K562 (cell line): ENCODE results near the gene MEI4. TPM values are rescaled to one million over a fixed set of nuclear protein-coding genes. Genes with fewer than 3 reads are reported as not detected.

Experiments
- ATAC-seq: fragments of 200-7000 bp; cut with Tn5 transposase; 3 replicates; pipeline ENCODE4 v1.9.1; 2020; ENCODE audit warnings: moderate library complexity
- BruUV-seq: library from RNA; stranded (reverse); fragments of 400-500 nt; replicated peaks from 2 replicates; lab custom pipeline; 2021; lab: Mats Ljungman, UMichigan
- CTCF ChIA-PET: fragments of 300-600 bp; formaldehyde crosslinking; extraction: SDS; loops from one replicate; lab custom pipeline; 2021; ENCODE audit warnings: low intra/inter-chr PET ratio; lab: Yijun Ruan, JAX
- POLR2A ChIA-PET: fragments of 300-600, 350-650 bp; sonication (Branson Sonifier 250); formaldehyde crosslinking; extraction: SDS; loops from one replicate; lab custom pipeline; 2021; ENCODE audit warnings: antibody characterized with exemption, inconsistent platforms; lab: Yijun Ruan, JAX
- DNase-seq, 4 experiments: peaks; one replicate each; pipeline versions ENCODE4 v3.0.0 to v3.0.0-alpha.2; 2011 to 2018; ENCODE audit warnings: low spot score in 3 of 4, mixed read lengths in 3 of 4; ENCODE audit errors: extremely low read depth in 1 of 4
- FAIRE-seq: peaks from 2 replicates; lab custom pipeline; 2011; peaks lifted over from hg19 to GRCh38; lab: Jason Lieb, UNC
- H2AFZ ChIP-seq: 2 replicates; pipeline ENCODE4 v1.6.0; 2011; ENCODE audit warnings: low read depth, low read length, control low read depth, inconsistent platforms
- H3K27ac ChIP-seq: fragments of 200-600 bp; 3 replicates; pipeline ENCODE4 v1.8.0; 2011; ENCODE audit warnings: low read depth, mild to moderate bottlenecking, control low read depth, inconsistent platforms, low read length, moderate library complexity, mixed read lengths; ENCODE audit errors: extremely low read depth
- H3K27me3 ChIP-seq, 2 experiments: fragments of 300-600 bp in 1 of 2; 2 replicates in 1 of 2; 3 replicates in 1 of 2; pipeline versions ENCODE4 v1.6.0 to v1.8.0; 2011; ENCODE audit warnings: inconsistent platforms in 2 of 2, low read length in 2 of 2, mild to moderate bottlenecking in 1 of 2, mixed read lengths in 1 of 2, moderate library complexity in 1 of 2; ENCODE audit not compliant: control insufficient read depth in 2 of 2, insufficient read depth in 2 of 2
- H3K36me3 ChIP-seq: fragments of 300-600 bp; 3 replicates; pipeline ENCODE4 v1.8.0; 2011; ENCODE audit warnings: mild to moderate bottlenecking, low read length, inconsistent platforms; ENCODE audit not compliant: control insufficient read depth, insufficient read depth
- H3K4me1 ChIP-seq, 2 experiments: fragments of 200-600 bp in 1 of 2; replicated peaks in 1 of 2; 2 replicates in 1 of 2; 3 replicates in 1 of 2; pipeline versions ENCODE4 v1.5.1 to v1.8.0; 2011; ENCODE audit warnings: inconsistent platforms in 2 of 2, low read length in 2 of 2, mild to moderate bottlenecking in 1 of 2, mixed read lengths in 1 of 2, moderate library complexity in 1 of 2; ENCODE audit not compliant: control insufficient read depth in 2 of 2, insufficient read depth in 2 of 2
- H3K4me2 ChIP-seq: 2 replicates; pipeline ENCODE4 v1.6.1; 2011; ENCODE audit warnings: low read length, control low read depth, inconsistent platforms, mixed read lengths; ENCODE audit not compliant: insufficient read depth
- H3K4me3 ChIP-seq: fragments of 200-600 bp; sonication (generic), shearing (Covaris generic); 2 replicates; pipeline ENCODE4 v1.5.1; 2016; ENCODE audit warnings: control low read depth, inconsistent platforms
- H3K79me2 ChIP-seq: fragments of 200-600 bp; 3 replicates; pipeline ENCODE4 v1.8.0; 2011; ENCODE audit warnings: low read length, inconsistent platforms; ENCODE audit not compliant: control insufficient read depth, insufficient read depth
- H3K9ac ChIP-seq, 2 experiments: 2 replicates each; pipeline versions ENCODE4 v1.6.0 to v1.6.1; 2011; ENCODE audit warnings: low read depth in 2 of 2, low read length in 2 of 2, control low read depth in 1 of 2, inconsistent platforms in 1 of 2, mild to moderate bottlenecking in 1 of 2, mixed read lengths in 1 of 2; ENCODE audit not compliant: insufficient read depth in 1 of 2
- H3K9me1 ChIP-seq: one replicate; pipeline ENCODE4 v1.6.0; 2011; ENCODE audit warnings: inconsistent platforms, mild to moderate bottlenecking, low read length, moderate library complexity; ENCODE audit not compliant: control insufficient read depth, insufficient read depth
- H3K9me3 ChIP-seq: replicated peaks from 2 replicates; pipeline ENCODE4 v1.5.1; 2011; ENCODE audit warnings: low read depth, low read length, inconsistent platforms; ENCODE audit not compliant: control insufficient read depth, insufficient read depth
- H4K20me1 ChIP-seq: replicated peaks from 2 replicates; pipeline ENCODE4 v1.6.1; 2011; ENCODE audit warnings: low read length, inconsistent platforms, mixed read lengths; ENCODE audit not compliant: control insufficient read depth, insufficient read depth
- C11orf30 ChIP-seq: fragments of 450-650 bp; IDR thresholded peaks from 2 replicates; pipeline ENCODE4 v1.6.1; 2016; ENCODE audit warnings: low read depth, mild to moderate bottlenecking
- HMGN3 ChIP-seq: IDR thresholded peaks from 2 replicates; pipeline ENCODE4 v1.6.1; 2011; ENCODE audit warnings: borderline replicate concordance, low read depth, mild to moderate bottlenecking, mixed read lengths, low read length; ENCODE audit not compliant: insufficient read length; ENCODE audit errors: extremely low read depth
- ILK ChIP-seq: fragments of 450-650 bp; IDR thresholded peaks from 2 replicates; pipeline ENCODE4 v1.6.1; 2016; ENCODE audit warnings: missing genetic modification characterization, low read depth, mild to moderate bottlenecking, missing compliant biosample characterization, moderate library complexity, borderline replicate concordance
- MAFF ChIP-seq: IDR thresholded peaks from 2 replicates; pipeline ENCODE4 v1.6.1; 2012; ENCODE audit warnings: low read length, improper control_type of control experiment
- MAFG ChIP-seq: fragments of 450-650 bp; conservative IDR thresholded peaks from 2 replicates; pipeline ENCODE4 v1.6.1; 2016; ENCODE audit warnings: missing genetic modification characterization, missing compliant biosample characterization
- MAFK ChIP-seq: IDR thresholded peaks from 2 replicates; pipeline ENCODE4 v1.6.1; 2011; ENCODE audit warnings: low read length, improper control_type of control experiment
- MECOM ChIP-seq: fragments of 250-450 bp; sonication (Bioruptor Pico); IDR thresholded peaks from 2 replicates; pipeline ENCODE4 v1.8.0; 2022; ENCODE audit warnings: inconsistent platforms
- MTA1 ChIP-seq: fragments of 450-650 bp; IDR thresholded peaks from 2 replicates; pipeline ENCODE4 v1.6.1; 2017; ENCODE audit warnings: borderline replicate concordance
- NCOA4 ChIP-seq: fragments of 450-650 bp; IDR thresholded peaks from 2 replicates; pipeline ENCODE4 v1.6.1; 2018; ENCODE audit warnings: mild to moderate bottlenecking; ENCODE audit not compliant: partially characterized antibody
- ZNF23 ChIP-seq: fragments of 250-450 bp; sonication (Bioruptor Pico); IDR thresholded peaks from 2 replicates; pipeline ENCODE4 v1.4.0; 2020; ENCODE audit warnings: mild to moderate bottlenecking
- ZNF3 ChIP-seq: fragments of 250-450 bp; sonication (Bioruptor Pico); IDR thresholded peaks from 2 replicates; pipeline ENCODE4 v1.5.0; 2021; ENCODE audit warnings: mild to moderate bottlenecking, moderate library complexity
- ZNF316 ChIP-seq: fragments of 450-650 bp; IDR thresholded peaks from 2 replicates; pipeline ENCODE4 v1.6.1; 2016
- ZNF644 ChIP-seq: fragments of 200-800 bp; sonication (Bioruptor generic); IDR thresholded peaks from 2 replicates; pipeline ENCODE4 v1.6.1; 2016; ENCODE audit warnings: low read depth, missing genetic modification characterization, missing compliant biosample characterization
- WGBS: fragments of 100-300 bp; shearing (Covaris generic); methylation state at CpG from one replicate; pipeline ENCODE4 v1.1.6; 2016; ENCODE audit warnings: low coverage, mixed read lengths; ENCODE audit not compliant: insufficient coverage; ENCODE audit errors: missing lambda C conversion rate; 5-methylcytosine and 5-hydroxymethylcytosine counted together
- in situ Hi-C: fragments of 300-500 bp; cut with MboI; formaldehyde crosslinking; loops from 4 replicates; pipeline ENCODE4 v1.15.0; 2018; ENCODE audit warnings: inconsistent platforms, mixed read lengths
- intact Hi-C: fragments of 100-400 bp; cut with micrococcal nuclease; formaldehyde crosslinking; loops from 2 replicates; pipeline ENCODE4 v1.14.2; 2022
- polyA plus RNA-seq, 8 experiments: library from polyadenylated mRNA; depleted of rRNA in 4 of 8; stranded (reverse) in 5 of 8; unstranded in 3 of 8; fragments of >200 nt; fragmentation: Nextera tagmentation in 2 of 8; fragmentation: Illumina TruSeq in 1 of 8; extraction: Ambion mirVana in 2 of 8; extraction: Trizol in 1 of 8; gene quantifications; 2 replicates each; pipeline versions ENCODE4 v1.2.1 to v1.2.3, GENCODE V29; 2011 to 2014; ENCODE audit warnings: inconsistent platforms in 1 of 8, missing spikeins in 1 of 8
- total RNA-seq, 7 experiments: library from RNA; depleted of rRNA in 6 of 7; stranded (reverse); fragments of >200 nt in 6 of 7; fragmentation: Illumina TruSeq in 2 of 7; extraction: Trizol in 2 of 7; gene quantifications; 2 replicates each; pipeline versions ENCODE4 v1.2.1 to v1.2.3, GENCODE V29; 2011 to 2021; ENCODE audit warnings: low replicate concordance in 1 of 7
- TF ChIP-seq, protein P1 (sequence below): fragments of 450-650 bp; conservative IDR thresholded peaks from 2 replicates; pipeline ENCODE4 v1.6.1; 2016; ENCODE audit warnings: missing genetic modification characterization, low read depth, mild to moderate bottlenecking, control low read depth, missing compliant biosample characterization
- TF ChIP-seq, protein P2 (sequence below): fragments of 250-450 bp; sonication (Bioruptor Pico); IDR thresholded peaks from 2 replicates; pipeline ENCODE4 v1.5.0; 2020; ENCODE audit warnings: mild to moderate bottlenecking

Gene MEI4
- total and polyA plus RNA-seq, 9 of the 15 experiments (the other 6 are each of a cell fraction or from before 2014, with no cell fraction given), result not detected

DNA sequence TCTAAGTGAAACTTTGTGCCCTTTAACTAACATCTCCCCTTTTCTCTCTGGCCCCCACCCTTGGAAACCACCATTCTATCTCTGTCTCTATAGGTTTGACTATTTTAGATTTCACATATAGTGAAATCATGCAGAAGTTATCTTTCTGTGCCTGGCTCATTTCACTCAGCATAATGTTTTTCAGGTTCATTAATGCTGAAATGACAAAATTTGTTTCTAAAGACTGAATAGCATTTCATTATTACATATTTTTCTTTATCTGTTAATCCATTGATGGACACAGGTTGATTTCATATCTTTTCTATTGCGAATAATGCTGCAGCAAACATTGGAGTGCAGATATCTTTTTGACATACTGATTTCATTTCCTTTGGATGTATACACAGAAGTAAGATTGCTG is 30.7 kb downstream of the MEI4 start:
- POLR2A ChIA-PET, result no interaction called here
- no peak overlapping the region for H2AFZ ChIP-seq
- in situ Hi-C loops, result no loop called here
- 0% methylated on average over 1 of the region's 1 CpG for WGBS
- DNase-seq (no peak), ATAC-seq (no peak), FAIRE-seq (no peak)
- no peak overlapping the region for H3K4me2 ChIP-seq
- no TSS peak for BruUV-seq
- no peaks in the 10 kb centered on the region; the same call in 1 of the 2 replicates for H3K9me3 ChIP-seq
- H3K36me3 ChIP-seq, result no peaks in the 10 kb centered on the region
- no peak overlapping the region for H3K27ac ChIP-seq
- H3K4me3 ChIP-seq, result no peak overlapping the region
- H3K27me3 ChIP-seq, result no peaks in the 10 kb centered on the region
- H3K9ac ChIP-seq, result no peak overlapping the region
- no peaks in the 10 kb centered on the region for H3K79me2 ChIP-seq
- H3K9me1 ChIP-seq, result no peaks in the 10 kb centered on the region
- CTCF ChIA-PET, result no interaction called here
- no peaks in the 10 kb centered on the region for H3K4me1 ChIP-seq
- TF ChIP-seq C11orf30 (peak; percentile 36; the same call in 1 of the 2 replicates), ILK (tag) (no peak), MECOM (CRISPR knock-in tag) (no peak), MAFK (peak; percentile 35; the same call in 1 of the 2 replicates), MAFG (peak; percentile 50), ZNF316 (peak; percentile 67), MAFF (peak; percentile 45; the same call in 1 of the 2 replicates), MTA1 (no peak)
- no peaks in the 10 kb centered on the region for H4K20me1 ChIP-seq
- intact Hi-C loops, result no loop called here

DNA sequence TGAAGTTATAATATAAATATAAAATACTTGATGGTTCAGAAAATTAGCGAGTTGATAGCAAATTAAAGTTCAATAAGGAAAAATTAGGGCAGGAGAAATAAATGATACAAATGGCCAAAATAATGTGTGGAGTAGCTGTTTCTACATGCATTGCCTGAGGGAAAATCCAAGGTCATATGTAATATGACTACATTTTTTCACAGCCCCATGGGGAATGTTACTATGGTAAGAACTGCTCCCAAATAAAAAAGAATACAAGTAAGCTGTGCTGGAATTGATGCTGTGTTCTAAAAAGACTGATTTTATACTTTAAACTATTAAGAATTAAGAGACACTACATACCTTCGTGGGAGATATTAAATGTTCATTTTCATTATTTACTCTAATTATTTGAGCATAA is 34.1 kb downstream of the MEI4 start:
- intact Hi-C loops (no loop called here), in situ Hi-C loops (no loop called here)
- CTCF ChIA-PET, result no interaction called here
- Histone ChIP-seq H2AFZ (no peak overlapping the region), H3K9ac (no peak overlapping the region), H3K27ac (no peak overlapping the region), H3K4me2 (no peak overlapping the region), H3K79me2 (no peaks in the 10 kb centered on the region), H3K27me3 (no peaks in the 10 kb centered on the region), H3K9me1 (no peaks in the 10 kb centered on the region), H4K20me1 (no peaks in the 10 kb centered on the region), H3K4me1 (no peaks in the 10 kb centered on the region), H3K4me3 (no peak overlapping the region), H3K36me3 (no peaks in the 10 kb centered on the region), H3K9me3 (no peaks in the 10 kb centered on the region; the same call in 1 of the 2 replicates)
- ATAC-seq (no peak), FAIRE-seq (no peak), DNase-seq (no peak)
- POLR2A ChIA-PET, result no interaction called here
- no TSS peak for BruUV-seq
- 3% methylated on average over 2 of the region's 2 CpGs for WGBS
- TF ChIP-seq, protein P1, sequence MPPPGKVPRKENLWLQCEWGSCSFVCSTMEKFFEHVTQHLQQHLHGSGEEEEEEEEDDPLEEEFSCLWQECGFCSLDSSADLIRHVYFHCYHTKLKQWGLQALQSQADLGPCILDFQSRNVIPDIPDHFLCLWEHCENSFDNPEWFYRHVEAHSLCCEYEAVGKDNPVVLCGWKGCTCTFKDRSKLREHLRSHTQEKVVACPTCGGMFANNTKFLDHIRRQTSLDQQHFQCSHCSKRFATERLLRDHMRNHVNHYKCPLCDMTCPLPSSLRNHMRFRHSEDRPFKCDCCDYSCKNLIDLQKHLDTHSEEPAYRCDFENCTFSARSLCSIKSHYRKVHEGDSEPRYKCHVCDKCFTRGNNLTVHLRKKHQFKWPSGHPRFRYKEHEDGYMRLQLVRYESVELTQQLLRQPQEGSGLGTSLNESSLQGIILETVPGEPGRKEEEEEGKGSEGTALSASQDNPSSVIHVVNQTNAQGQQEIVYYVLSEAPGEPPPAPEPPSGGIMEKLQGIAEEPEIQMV, result no peak
- TF ChIP-seq NCOA4 (no peak), HMGN3 (no peak), ZNF23 (CRISPR knock-in tag) (no peak), ZNF644 (tag) (no peak), ZNF3 (CRISPR knock-in tag) (no peak)
- TF ChIP-seq, protein P2, sequence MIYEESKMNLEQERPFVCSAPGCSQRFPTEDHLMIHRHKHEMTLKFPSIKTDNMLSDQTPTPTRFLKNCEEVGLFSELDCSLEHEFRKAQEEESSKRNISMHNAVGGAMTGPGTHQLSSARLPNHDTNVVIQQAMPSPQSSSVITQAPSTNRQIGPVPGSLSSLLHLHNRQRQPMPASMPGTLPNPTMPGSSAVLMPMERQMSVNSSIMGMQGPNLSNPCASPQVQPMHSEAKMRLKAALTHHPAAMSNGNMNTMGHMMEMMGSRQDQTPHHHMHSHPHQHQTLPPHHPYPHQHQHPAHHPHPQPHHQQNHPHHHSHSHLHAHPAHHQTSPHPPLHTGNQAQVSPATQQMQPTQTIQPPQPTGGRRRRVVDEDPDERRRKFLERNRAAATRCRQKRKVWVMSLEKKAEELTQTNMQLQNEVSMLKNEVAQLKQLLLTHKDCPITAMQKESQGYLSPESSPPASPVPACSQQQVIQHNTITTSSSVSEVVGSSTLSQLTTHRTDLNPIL, result no peak
